PC-9 (cell line): ENCODE results near the gene WDR88. TPM values are rescaled to one million over a fixed set of nuclear protein-coding genes. Genes with fewer than 3 reads are reported as not detected.

Experiments
- BruUV-seq: library from RNA; stranded (reverse); fragments of 400-500 nt; replicated peaks from 2 replicates; lab custom pipeline; 2021; lab: Mats Ljungman, UMichigan
- CTCF ChIA-PET: fragments of 300-600 bp; sonication (Branson Sonifier 250); formaldehyde crosslinking; loops from one replicate; lab custom pipeline; 2022; ENCODE audit warnings: antibody characterized with exemption; lab: Charles Lee
- POLR2A ChIA-PET: fragments of 300-600 bp; sonication (Branson Sonifier 250); formaldehyde crosslinking; loops from one replicate; lab custom pipeline; 2022; ENCODE audit warnings: antibody characterized with exemption; ENCODE audit not compliant: unreplicated experiment; lab: Charles Lee
- DNase-seq, 2 experiments: peaks; one replicate each; pipeline versions ENCODE4 v3.0.0 to v3.0.0-alpha.2; 2015 to 2022; ENCODE audit warnings: mixed read lengths in 1 of 2
- H2AFZ ChIP-seq: fragments of 200-600 bp; sonication (generic); 2 replicates; pipeline ENCODE4 v1.8.1; 2017; ENCODE audit warnings: antibody characterized with exemption
- H3F3A ChIP-seq: fragments of 200-600 bp; sonication (generic); 2 replicates; pipeline ENCODE4 v1.8.1; 2017; ENCODE audit warnings: antibody characterized with exemption, mild to moderate bottlenecking, low read depth; ENCODE audit not compliant: insufficient read depth
- H3K27ac ChIP-seq: fragments of 200-600 bp; sonication (generic); 2 replicates; pipeline ENCODE4 v1.6.1; 2016; ENCODE audit warnings: mixed run types
- H3K27me3 ChIP-seq: fragments of 200-600 bp; sonication (generic); 2 replicates; pipeline ENCODE4 v1.6.1; 2016; ENCODE audit warnings: low read depth, mixed run types; ENCODE audit not compliant: insufficient read depth
- H3K36me3 ChIP-seq: fragments of 200-600 bp; sonication (generic); 2 replicates; pipeline ENCODE4 v1.6.1; 2016; ENCODE audit warnings: low read depth, mixed run types
- H3K4me1 ChIP-seq: fragments of 200-600 bp; sonication (generic); replicated peaks from 2 replicates; pipeline ENCODE4 v1.6.1; 2016; ENCODE audit warnings: mixed run types; ENCODE audit not compliant: insufficient read depth
- H3K4me2 ChIP-seq: fragments of 200-600 bp; sonication (generic); 2 replicates; pipeline ENCODE4 v1.6.1; 2017; ENCODE audit warnings: mixed run types
- H3K4me3 ChIP-seq: fragments of 200-600 bp; sonication (generic); 2 replicates; pipeline ENCODE4 v1.6.1; 2016; ENCODE audit warnings: mixed run types
- H3K79me2 ChIP-seq: fragments of 200-600 bp; sonication (generic); 2 replicates; pipeline ENCODE4 v1.6.1; 2017; ENCODE audit warnings: low read depth, mixed run types
- H3K9me2 ChIP-seq: fragments of 200-600 bp; sonication (generic); 2 replicates; pipeline ENCODE4 v1.8.1; 2017; ENCODE audit warnings: mild to moderate bottlenecking; ENCODE audit not compliant: insufficient read depth
- H3K9me3 ChIP-seq: fragments of 200-600 bp; sonication (generic); 2 replicates; pipeline ENCODE4 v1.8.1; 2016; ENCODE audit warnings: low read depth; ENCODE audit not compliant: insufficient read depth
- H4K20me1 ChIP-seq: fragments of 200-600 bp; sonication (generic); 2 replicates; pipeline ENCODE4 v1.8.1; 2017; ENCODE audit not compliant: insufficient read depth
- CTCF ChIP-seq: fragments of 200-600 bp; sonication (generic); conservative IDR thresholded peaks from 2 replicates; pipeline ENCODE4 v1.6.1; 2017; ENCODE audit warnings: mixed run types, antibody characterized with exemption, mild to moderate bottlenecking, moderate library complexity
- EZH2 ChIP-seq: fragments of 200-600 bp; sonication (generic); IDR thresholded peaks from 2 replicates; pipeline ENCODE4 v1.8.0; 2017; ENCODE audit warnings: antibody characterized with exemption, low read depth
- intact Hi-C: fragments of 100-400 bp; cut with micrococcal nuclease; formaldehyde crosslinking; loops from one replicate; pipeline ENCODE4 v1.10.0; 2022; ENCODE audit not compliant: unreplicated experiment
- total RNA-seq: library from RNA; stranded (reverse); gene quantifications from 2 replicates; pipeline ENCODE4 v1.2.3, GENCODE V29; 2021

Gene WDR88
- total RNA-seq, 1 experiment from 2014 or later, result 0.59 TPM

- BruUV-seq, result no TSS peak
- H3K27ac ChIP-seq, result no peak overlapping the region
- CTCF ChIA-PET, result no interaction called here
- no peaks in the 10 kb centered on the region for H3K36me3 ChIP-seq
- intact Hi-C loops, result no loop called here
- no peak overlapping the region for H3K4me2 ChIP-seq
- no peaks in the 10 kb centered on the region for H3K9me3 ChIP-seq
- no peaks in the 10 kb centered on the region for H3K4me1 ChIP-seq
- no peak for TF ChIP-seq CTCF
- no peak for TF ChIP-seq EZH2
- H3K79me2 ChIP-seq, result no peaks in the 10 kb centered on the region
- DNase-seq, result no peak
- no peak overlapping the region for H3K4me3 ChIP-seq
- H3K9me2 ChIP-seq, result no peaks in the 10 kb centered on the region
- H3F3A ChIP-seq, result no peaks in the 10 kb centered on the region
- peaks cover 24% of the 10 kb centered on the region for H3K27me3 ChIP-seq
- POLR2A ChIA-PET, result no interaction called here
- H4K20me1 ChIP-seq, result no peaks in the 10 kb centered on the region
- no peak overlapping the region for H2AFZ ChIP-seq
Measured at GRCh38 chr19:33193269-33193864, 61.5 kb downstream of the WDR88 start.

- Histone ChIP-seq H3K36me3 (no peaks in the 10 kb centered on the region), H3K9me3 (no peaks in the 10 kb centered on the region), H3K4me3 (peak within 1 kb of the TSS; percentile 51; the same call in 1 of the 2 replicates), H4K20me1 (no peaks in the 10 kb centered on the region), H3K27ac (no peak within 1 kb of the TSS), H3K9me2 (no peaks in the 10 kb centered on the region), H3K4me1 (no peaks in the 10 kb centered on the region), H3K79me2 (no peaks in the 10 kb centered on the region), H2AFZ (peak within 1 kb of the TSS; percentile 27; the same call in 1 of the 2 replicates), H3K4me2 (peak within 1 kb of the TSS; percentile 64), H3K27me3 (peaks cover 24% of the 10 kb centered on the region), H3F3A (no peaks in the 10 kb centered on the region)
- intact Hi-C loops, result no loop called here
- ChIA-PET POLR2A (interaction anchor here (0.6 kb wide), 1 partner anchor 17 kb away, joined by 4 read pairs; no protein-coding TSS in a partner anchor), CTCF (no interaction called here)
- BruUV-seq, result no TSS peak
- TF ChIP-seq EZH2 (no peak), CTCF (no peak)
- DNase-seq, result no peak
Measured at GRCh38 chr19:33193865-33194362, 62.0 kb downstream of the WDR88 start, which contains the start of gene LRP3. Gene LRP3 (plus strand): TSS chr19:33194330. CDS start chr19:33194786, 456 bp downstream.

GRCh38 chr19:33194532-33194885 is 62.6 kb downstream of the WDR88 start:
- no peaks in the 10 kb centered on the region for H3K9me3 ChIP-seq
- H3K4me2 ChIP-seq, result peak overlapping the region; percentile 64; the same call in 1 of the 2 replicates
- H3F3A ChIP-seq, result no peaks in the 10 kb centered on the region
- peaks cover 24% of the 10 kb centered on the region for H3K27me3 ChIP-seq
- H3K79me2 ChIP-seq, result no peaks in the 10 kb centered on the region
- intact Hi-C loops, result no loop called here
- no peaks in the 10 kb centered on the region for H3K4me1 ChIP-seq
- ChIA-PET CTCF (no interaction called here), POLR2A (interaction anchor here (0.6 kb wide), 1 partner anchor 18 kb away, joined by 4 read pairs; no protein-coding TSS in a partner anchor)
- no TSS peak for BruUV-seq
- no peak for DNase-seq
- no peaks in the 10 kb centered on the region for H3K9me2 ChIP-seq
- no peaks in the 10 kb centered on the region for H4K20me1 ChIP-seq
- no peak for TF ChIP-seq EZH2
- TF ChIP-seq CTCF, result no peak
- H3K36me3 ChIP-seq, result no peaks in the 10 kb centered on the region
- H2AFZ ChIP-seq, result no peak overlapping the region
- peak overlapping the region; percentile 51; the same call in 1 of the 2 replicates for H3K4me3 ChIP-seq
- H3K27ac ChIP-seq, result no peak overlapping the region
